Lung (tissue), 12 donors: ENCODE measurements around the gene LRRN4CL. TPM values are rescaled to one million over a fixed set of nuclear protein-coding genes. Genes with fewer than 3 reads are reported as not detected.
A peak's percentile ranks its signal among the peaks of the same experiment; 100 is the strongest.

ENCODE experiments used
- ATAC-seq: fragments of 200-7000 bp; cut with Tn5 transposase; one replicate; pipeline ENCODE4 v1.9.1; 2020; ENCODE audit warnings: moderate number of reproducible peaks; ENCODE audit not compliant: insufficient read depth, low FRiP score
- DNase-seq, 3 donors: peaks; one replicate each; pipeline ENCODE4 v3.0.0-alpha.2; 2013 to 2017
- H3K27ac ChIP-seq, 2 donors: one replicate each; pipeline ENCODE4 v1.5.1; 2013; ENCODE audit warnings: mild to moderate bottlenecking in 2 of 2, moderate library complexity in 2 of 2, control low read depth in 1 of 2, inconsistent platforms in 1 of 2, low read depth in 1 of 2, low read length in 1 of 2
- H3K27me3 ChIP-seq, 3 donors: one replicate each; pipeline ENCODE4 v1.5.1; 2013; ENCODE audit warnings: low read length in 2 of 3; ENCODE audit not compliant: control insufficient read depth in 3 of 3, insufficient read depth in 3 of 3
- H3K36me3 ChIP-seq, 4 donors: one replicate each; pipeline ENCODE4 v1.5.1; 2013; ENCODE audit warnings: low read length in 4 of 4, mild to moderate bottlenecking in 1 of 4, moderate library complexity in 1 of 4; ENCODE audit not compliant: control insufficient read depth in 4 of 4, insufficient read depth in 4 of 4
- H3K4me1 ChIP-seq, 5 donors: one replicate each; pipeline ENCODE4 v1.5.1; 2013; ENCODE audit warnings: low read length in 5 of 5, mild to moderate bottlenecking in 2 of 5, moderate library complexity in 1 of 5; ENCODE audit not compliant: control insufficient read depth in 5 of 5, insufficient read depth in 5 of 5
- H3K4me3 ChIP-seq: one replicate; pipeline ENCODE4 v1.5.1; 2013; ENCODE audit warnings: mild to moderate bottlenecking, control low read depth, moderate library complexity
- H3K9ac ChIP-seq, 2 donors: one replicate each; pipeline ENCODE4 v1.5.1; 2013; ENCODE audit warnings: low read length in 2 of 2, control low read depth in 1 of 2; ENCODE audit not compliant: insufficient read depth in 1 of 2
- H3K9me3 ChIP-seq, 4 donors: one replicate each; pipeline ENCODE4 v1.5.1; 2013; ENCODE audit warnings: low read length in 3 of 4, mild to moderate bottlenecking in 1 of 4, moderate library complexity in 1 of 4; ENCODE audit not compliant: control insufficient read depth in 4 of 4, insufficient read depth in 3 of 4
- CTCF ChIP-seq: IDR thresholded peaks from 2 replicates; pipeline ENCODE4 v1.5.1; 2012; ENCODE audit warnings: mild to moderate bottlenecking; ENCODE audit errors: control extremely low read depth, extremely low read depth
- WGBS, 2 donors: extraction: QIAGEN DNeasy Blood & Tissue Kit; methylation state at CpG; one replicate each; pipeline ENCODE4 v1.1.7; 2013; 5-methylcytosine and 5-hydroxymethylcytosine counted together
- polyA plus RNA-seq, 2 donors: library from polyadenylated mRNA; stranded (reverse); fragments of 200-250 nt; gene quantifications; one replicate each; pipeline ENCODE4 v1.2.1, GENCODE V29; 2013
- total RNA-seq, 2 donors: library from RNA; depleted of rRNA in 1 of 2; stranded (reverse); fragments of >200 nt in 1 of 2; gene quantifications; one replicate each; pipeline ENCODE4 v1.2.1, GENCODE V29; 2014 to 2021
- donor health status: control.
- donor health status: control.
- donor health status: Bipolar disorder and iron deficiency.
- donor health status: healthy.
- donor health status: DM: yes; HTN: yes; CAD: no.

The LRRN4CL gene
- total and polyA plus RNA-seq, 4 donors = 0.46 to 2.6 (median 1.2) TPM

- DNase-seq = no peak
- Histone ChIP-seq H3K4me3 (no peak overlapping the region), H3K9me3 (no peaks in the 10 kb centered on the region), H3K4me1 (peaks cover 0 to 5% (median 0%) of the 10 kb centered on the region in 5 donors), H3K27ac (no peak overlapping the region), H3K9ac (no peak overlapping the region), H3K27me3 (no peaks in the 10 kb centered on the region), H3K36me3 (peaks cover 51 to 64% (median 53%) of the 10 kb centered on the region in 4 donors)
- no peak for ATAC-seq
- no peak for TF ChIP-seq CTCF
- 93 to 94% methylated on average over 24 of the region's 24 CpGs for WGBS, 2 donors
These were observed 26.1 kb upstream of the LRRN4CL start for GRCh38 chr11:62715150-62716130.

GRCh38 chr11:62713343-62713742 lies 24.0 kb upstream of the LRRN4CL start:
- TF ChIP-seq CTCF = no peak
- ATAC-seq = peak; percentile 46
- H3K27ac ChIP-seq = peak overlapping the region; percentile 61 to 81
- H3K27me3 ChIP-seq = no peaks in the 10 kb centered on the region
- no peak overlapping the region for H3K9ac ChIP-seq
- H3K4me3 ChIP-seq = no peak overlapping the region
- peaks cover 4 to 16% (median 5%) of the 10 kb centered on the region in 5 donors for H3K4me1 ChIP-seq
- no peaks in the 10 kb centered on the region for H3K9me3 ChIP-seq
- WGBS, 2 donors = 72 to 91% methylated on average over 2 of the region's 2 CpGs
- peak in 1 of 3 donors; percentile 10 for DNase-seq
- H3K36me3 ChIP-seq = peaks cover 33 to 52% (median 38%) of the 10 kb centered on the region in 4 donors

GRCh38 chr11:62712861-62713260 lies 23.5 kb upstream of the LRRN4CL start:
- H3K4me3 ChIP-seq = no peak overlapping the region
- ATAC-seq (no peak), DNase-seq (no peak)
- no peaks in the 10 kb centered on the region for H3K9me3 ChIP-seq
- 60 to 69% methylated on average over 3 of the region's 3 CpGs for WGBS, 2 donors
- peak overlapping the region in 1 of 2 donors; percentile 81 for H3K27ac ChIP-seq
- H3K27me3 ChIP-seq = no peaks in the 10 kb centered on the region
- H3K9ac ChIP-seq = no peak overlapping the region
- H3K4me1 ChIP-seq = peaks cover 5 to 21% (median 8%) of the 10 kb centered on the region in 5 donors
- H3K36me3 ChIP-seq = peaks cover 33 to 47% (median 35%) of the 10 kb centered on the region in 4 donors
- TF ChIP-seq CTCF = no peak
